Activated T-cell treated with anti-CD3 and anti-CD28 coated beads for 1 hour (primary cell): ENCODE results near the gene KCNT1.

Experiments used
- DNase-seq: peaks from one replicate; pipeline ENCODE4 v3.0.0-alpha.2; 2020; ENCODE audit warnings: low read depth

KCNT1 gene

DNA sequence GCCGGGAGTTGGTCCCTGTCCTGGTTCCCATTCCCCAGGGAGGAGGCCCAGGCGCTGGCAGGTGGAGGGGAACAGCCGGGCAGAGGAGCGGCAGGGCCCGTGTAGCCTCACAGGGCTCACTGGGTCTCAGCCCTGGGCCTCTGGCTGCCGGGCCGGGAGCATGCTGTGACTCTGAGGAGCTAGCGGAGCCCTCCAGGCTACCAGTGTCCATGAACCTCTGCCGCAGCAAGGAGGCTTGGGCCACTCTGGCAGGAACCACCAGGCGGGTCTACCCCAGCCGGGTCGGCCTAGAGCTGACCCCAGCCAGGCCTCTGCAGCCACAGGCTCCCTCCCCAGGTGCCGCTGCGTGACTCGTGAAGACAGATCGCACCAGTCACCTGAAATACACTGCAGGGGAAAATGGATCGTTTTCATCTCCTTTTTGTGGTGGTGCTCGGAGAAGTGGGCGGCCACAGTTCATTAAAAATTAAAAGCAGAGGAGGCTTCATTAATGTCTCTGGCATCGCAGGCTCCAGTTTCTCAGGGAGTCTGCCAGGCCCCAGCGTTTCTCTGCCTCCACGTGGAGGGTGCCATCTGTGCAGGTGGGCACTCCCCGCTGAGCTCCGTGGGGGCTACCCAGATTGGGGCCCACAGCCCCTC lies 43.8 kb downstream of the KCNT1 start:
- no peak for DNase-seq

- DNase-seq: no peak
Measured at GRCh38 chr9:135746565-135746964, 44.6 kb downstream of the KCNT1 start.

GRCh38 chr9:135747311-135747710 lies 45.3 kb downstream of the KCNT1 start:
- DNase-seq: no peak

GRCh38 chr9:135748676-135749075 lies 46.7 kb downstream of the KCNT1 start:
- no peak for DNase-seq

GRCh38 chr9:135749171-135750045 lies 47.4 kb downstream of the KCNT1 start:
- DNase-seq: no peak

- no peak for DNase-seq
Measured at GRCh38 chr9:135750786-135751185, 48.8 kb downstream of the KCNT1 start.

GRCh38 chr9:135751501-135751900 lies 49.5 kb downstream of the KCNT1 start:
- no peak for DNase-seq

DNA sequence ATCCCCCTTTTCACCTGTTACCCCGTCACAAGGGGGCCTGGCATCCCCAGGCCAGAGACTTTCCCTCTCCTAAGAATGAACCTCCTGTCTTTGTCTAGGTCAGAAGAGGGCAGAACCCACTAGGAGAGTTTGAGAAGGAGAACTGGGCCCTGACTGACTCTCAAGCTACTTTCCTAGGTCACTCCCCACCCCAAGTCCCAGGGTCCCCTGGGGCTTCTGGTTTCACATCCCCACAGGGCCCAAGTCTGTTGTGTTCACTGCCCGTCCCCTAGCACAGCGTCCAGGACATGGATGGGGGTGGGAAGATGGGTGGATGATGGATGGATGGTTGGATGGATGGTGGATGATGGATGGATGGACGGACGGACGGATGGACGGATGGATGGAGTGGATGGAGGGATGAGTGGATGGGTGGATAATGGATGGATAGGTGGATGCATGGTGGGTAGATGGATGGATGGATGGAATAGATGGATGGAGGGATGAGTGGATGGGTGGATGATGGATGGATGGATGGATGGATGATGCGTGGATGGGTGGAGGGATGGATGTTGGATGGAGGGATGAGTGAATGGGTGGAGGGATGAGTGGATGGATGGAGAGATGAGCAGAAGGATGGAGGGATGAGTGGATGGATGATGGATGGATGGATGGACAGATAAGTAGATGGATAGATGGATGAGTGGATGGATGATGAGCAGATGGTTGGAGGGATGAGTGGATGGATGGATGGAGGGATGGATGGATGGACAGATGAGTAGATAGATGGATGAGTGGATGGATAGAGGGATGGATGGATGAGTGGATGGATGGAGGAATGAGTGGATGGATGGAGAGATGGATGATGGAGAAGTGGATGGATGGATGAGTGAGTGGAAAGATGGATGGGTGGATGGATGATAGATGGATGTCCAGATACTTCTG lies 50.6 kb downstream of the KCNT1 start:
- DNase-seq: no peak

DNA sequence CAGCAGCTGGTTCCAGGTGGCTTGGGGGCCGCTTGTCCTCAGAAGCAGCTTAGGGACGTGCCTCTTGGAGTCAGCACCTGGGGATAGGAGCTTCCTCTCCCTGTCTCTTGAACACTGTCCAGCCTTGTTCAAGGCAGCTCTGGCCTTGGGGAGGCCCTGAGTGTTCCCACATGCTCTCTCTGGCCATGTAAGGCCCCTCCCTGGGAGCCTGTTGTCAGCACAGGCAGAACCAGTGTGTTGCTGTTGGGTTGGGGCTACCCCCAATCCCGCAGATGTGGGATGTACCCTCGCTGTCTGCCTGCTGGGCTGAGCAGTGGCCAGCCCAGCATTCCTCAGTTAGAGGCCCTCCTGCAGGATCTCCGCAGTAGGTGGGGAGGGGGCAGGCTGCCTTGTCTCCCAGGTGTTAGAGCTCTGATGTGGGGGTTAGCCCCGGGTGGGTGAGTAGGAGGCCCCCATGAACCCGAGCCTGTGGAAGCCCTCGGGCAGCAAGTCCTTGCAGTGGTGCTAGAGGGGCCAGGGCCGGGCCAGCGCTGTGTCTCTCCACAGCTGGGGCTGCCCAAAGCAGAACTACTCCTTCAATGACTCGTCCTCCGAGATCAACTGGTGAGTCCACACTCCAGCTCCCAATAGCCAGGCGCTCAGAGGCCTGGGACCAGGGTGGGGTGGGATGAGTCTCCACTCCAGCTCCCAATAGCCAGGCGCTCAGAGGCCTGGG lies 51.6 kb downstream of the KCNT1 start:
- DNase-seq: no peak

GRCh38 chr9:135756576-135756975 lies 54.6 kb downstream of the KCNT1 start:
- DNase-seq: no peak

- no peak for DNase-seq
Measured at GRCh38 chr9:135757356-135757755, 55.4 kb downstream of the KCNT1 start.

DNA sequence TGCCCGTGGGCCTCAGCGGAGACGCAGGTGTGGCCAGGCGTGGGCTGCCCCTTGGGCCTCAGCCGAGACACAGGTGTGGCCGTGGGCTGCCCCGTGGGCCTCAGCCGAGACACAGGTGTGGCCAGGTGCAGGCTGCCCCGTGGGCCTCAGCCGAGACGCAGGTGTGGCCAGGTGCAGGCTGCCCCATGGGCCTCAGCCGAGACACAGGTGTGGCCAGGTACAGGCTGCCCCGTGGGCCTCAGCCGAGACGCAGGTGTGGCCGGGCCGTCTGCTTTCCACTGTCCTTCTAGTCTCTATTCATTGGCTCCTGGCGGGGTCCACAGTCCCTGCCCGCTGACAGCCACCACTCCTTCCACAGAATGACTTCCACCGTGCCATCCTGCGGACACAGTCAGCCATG lies 56.1 kb downstream of the KCNT1 start:
- DNase-seq: no peak

DNA sequence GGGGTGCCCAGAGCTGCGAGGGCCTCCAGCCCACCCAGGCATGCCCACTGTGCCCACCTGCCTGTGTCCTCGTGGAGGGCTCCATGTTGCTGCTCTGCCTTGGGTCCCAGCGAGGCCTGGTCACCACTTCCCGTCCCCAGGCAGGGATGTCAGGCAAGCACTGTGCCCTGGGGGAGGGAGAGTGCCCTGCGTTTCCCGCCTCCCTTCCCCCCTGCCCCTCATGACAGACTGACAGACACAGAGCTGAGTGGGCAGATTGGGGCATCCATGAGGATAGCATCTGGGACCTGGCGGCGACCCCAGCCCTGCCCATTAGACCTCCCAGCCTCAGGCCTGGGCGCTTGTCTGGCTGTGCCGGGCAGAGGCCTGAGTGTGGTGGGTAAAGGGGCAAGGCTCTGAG lies 56.9 kb downstream of the KCNT1 start:
- DNase-seq: no peak

DNA sequence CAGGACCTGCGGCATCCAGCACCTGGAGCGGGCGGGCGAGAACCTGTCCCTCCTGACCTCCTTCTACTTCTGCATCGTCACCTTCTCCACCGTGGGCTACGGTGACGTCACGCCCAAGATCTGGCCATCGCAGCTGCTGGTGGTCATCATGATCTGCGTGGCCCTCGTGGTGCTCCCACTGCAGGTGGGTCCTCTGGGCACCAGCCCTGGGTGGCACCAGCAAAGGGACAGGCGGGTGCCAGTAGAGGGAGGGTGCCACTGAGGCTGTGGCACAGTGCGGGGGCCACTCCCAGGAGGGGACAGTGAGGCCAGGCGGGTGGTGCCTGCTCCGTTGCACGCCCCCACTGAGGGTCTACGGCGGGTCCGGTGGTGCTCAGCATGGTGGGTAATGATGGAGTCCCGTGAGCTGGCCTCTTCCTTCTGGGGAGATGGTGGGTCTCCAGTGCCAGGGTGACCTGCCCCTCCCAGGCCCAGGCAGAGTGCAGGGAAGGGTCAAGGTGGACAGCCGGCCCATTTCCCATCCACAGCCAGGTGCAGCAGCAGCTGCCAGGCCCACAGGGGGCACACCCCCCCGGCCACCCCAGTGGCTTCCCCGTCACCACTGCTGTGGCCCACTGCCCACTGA lies 57.8 kb downstream of the KCNT1 start:
- no peak for DNase-seq

DNA sequence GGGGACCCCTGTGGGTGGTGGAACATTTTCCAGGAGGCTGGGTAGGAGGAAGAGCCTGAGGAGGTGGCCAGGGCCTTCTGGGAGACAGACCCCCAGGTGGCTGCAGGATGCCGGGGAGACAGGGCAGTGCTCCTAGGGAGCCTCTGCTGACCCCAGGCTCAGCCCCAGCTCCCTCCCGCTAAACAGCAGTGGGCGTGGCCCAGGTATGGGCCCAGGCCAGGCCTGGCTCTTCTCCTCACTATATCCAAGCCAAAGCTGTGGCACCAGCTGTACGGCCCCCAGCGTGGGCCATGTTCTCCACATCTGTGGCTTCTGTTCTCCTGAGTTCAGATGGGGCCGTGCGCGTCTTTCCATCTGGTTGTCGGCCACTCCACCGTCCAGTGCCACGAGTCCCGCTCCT lies 58.5 kb downstream of the KCNT1 start:
- DNase-seq: no peak

GRCh38 chr9:135761150-135761844 lies 59.3 kb downstream of the KCNT1 start:
- DNase-seq: no peak

DNA sequence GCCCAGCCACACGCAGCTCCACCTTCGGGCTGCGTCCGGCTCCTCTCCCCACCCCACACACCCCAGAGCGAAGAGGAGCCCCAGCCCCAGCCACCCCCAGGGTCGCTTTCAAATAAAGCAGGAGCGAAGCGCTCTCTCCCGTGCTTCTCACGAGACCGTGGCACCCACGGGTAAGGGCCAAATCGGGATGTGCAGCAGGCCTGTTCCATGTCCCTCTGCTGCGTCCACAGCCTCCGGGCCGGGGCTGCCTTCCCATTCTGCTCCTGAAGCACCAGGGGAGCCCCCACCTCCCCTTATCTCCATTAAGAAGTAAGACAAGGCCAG lies 59.8 kb downstream of the KCNT1 start:
- DNase-seq: no peak

DNA sequence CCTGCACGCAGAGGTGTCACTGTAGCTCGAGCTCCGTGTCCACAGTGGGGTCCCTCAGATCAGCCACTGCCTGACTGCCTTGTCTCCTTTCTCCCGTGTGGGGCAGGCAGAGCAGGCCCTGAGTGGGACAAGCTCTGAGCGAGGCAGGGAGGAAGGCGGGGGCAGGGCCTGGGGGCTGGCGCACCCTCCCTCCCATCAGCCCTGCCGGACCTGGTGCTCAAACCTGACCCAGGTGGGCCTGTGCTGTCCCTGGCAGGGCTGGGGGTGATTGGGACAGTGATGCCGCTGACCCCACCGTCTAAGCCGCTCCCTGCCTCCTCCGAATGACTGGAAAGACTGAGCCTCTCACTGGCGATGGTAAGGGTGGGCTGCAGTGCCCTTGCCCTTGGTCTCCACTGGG lies 60.9 kb downstream of the KCNT1 start:
- no peak for DNase-seq

DNA sequence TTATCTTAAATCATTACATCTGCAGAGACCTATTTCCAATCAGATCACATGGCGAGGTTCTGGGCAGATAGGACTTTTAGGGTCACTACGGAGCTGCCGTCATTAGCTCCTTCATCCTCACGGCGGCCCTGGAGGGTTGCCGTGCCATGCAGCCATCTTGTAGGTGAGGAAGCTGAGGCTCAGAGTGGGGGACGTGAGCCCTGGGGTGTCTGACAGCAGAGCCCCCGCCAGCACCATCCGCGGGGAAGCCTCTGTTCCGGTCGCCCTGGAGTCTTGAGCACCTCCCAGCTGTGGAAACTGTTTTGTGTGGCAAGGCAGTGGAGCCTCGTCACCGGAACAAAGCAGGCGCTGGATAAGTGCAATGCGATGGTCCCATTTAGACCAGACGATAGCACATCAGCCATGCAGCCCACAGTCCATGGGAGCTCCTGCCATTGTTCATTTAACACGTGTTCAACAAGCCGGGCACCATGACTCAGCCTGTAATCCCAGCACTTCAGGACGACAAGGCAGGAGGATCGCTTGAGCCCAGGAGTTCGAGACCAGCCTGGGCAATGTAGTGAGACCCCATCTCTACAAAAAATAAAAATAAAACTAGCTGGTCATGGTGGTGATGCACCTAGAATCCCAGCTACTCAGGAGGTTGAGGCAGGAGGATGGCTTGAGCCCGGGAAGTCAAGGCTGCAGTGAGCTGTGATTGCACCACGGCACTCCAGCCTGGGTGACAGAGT lies 61.9 kb downstream of the KCNT1 start:
- no peak for DNase-seq

GRCh38 chr9:135764731-135765130 lies 62.7 kb downstream of the KCNT1 start:
- DNase-seq: no peak
